Stimulated activated CD4-positive, alpha-beta T cell treated with anti-CD3 and anti-CD28 coated beads, TNF-alpha, amount 100 ng/mL, for 1 hour (primary cell): Measurements from ENCODE around the gene FAM111A.
"Not testable (repeated sequence)": the region's sequence is repeated elsewhere in the genome, so short reads cannot be mapped to it uniquely, and the experiment has no call there.

ENCODE experiments used
- DNase-seq, 3 donors: peaks; one replicate each; pipeline ENCODE4 v3.0.0-alpha.2; 2020; ENCODE audit warnings: low read depth in 3 of 3, low spot score in 1 of 3

FAM111A gene

GRCh38 chr11:59142530-59143507 lies at the start of gene FAM111A:
FAM111A (plus strand) TSS chr11:59142856; CDS start chr11:59148873, 6,017 bp downstream.
- DNase-seq, result peak; percentile 52 to 57 (median 56)

- DNase-seq, result not testable (repeated sequence)
These were observed 49.1 kb upstream of the FAM111A start for GRCh38 chr11:59093576-59093975.

DNA sequence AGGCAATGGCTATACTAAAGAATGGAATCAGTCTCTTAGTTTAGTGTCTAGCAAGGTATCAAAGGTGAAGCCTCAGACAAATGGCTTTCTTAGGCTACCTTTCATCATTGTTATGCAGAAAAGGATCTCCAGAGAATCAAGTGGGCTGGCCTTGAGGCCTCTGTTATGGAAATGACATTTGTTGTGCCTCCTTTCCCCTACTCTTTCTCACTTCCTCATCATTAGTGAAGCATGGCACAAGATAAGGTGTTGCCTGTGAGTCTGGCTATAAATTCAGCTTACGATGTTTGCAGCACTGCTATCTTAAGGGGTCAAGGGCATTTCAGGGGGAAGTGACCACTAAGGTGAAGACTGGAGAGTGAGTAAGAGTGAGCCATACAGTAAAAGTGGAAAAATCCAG lies 47.4 kb upstream of the FAM111A start:
- DNase-seq, result not testable (repeated sequence)

DNA sequence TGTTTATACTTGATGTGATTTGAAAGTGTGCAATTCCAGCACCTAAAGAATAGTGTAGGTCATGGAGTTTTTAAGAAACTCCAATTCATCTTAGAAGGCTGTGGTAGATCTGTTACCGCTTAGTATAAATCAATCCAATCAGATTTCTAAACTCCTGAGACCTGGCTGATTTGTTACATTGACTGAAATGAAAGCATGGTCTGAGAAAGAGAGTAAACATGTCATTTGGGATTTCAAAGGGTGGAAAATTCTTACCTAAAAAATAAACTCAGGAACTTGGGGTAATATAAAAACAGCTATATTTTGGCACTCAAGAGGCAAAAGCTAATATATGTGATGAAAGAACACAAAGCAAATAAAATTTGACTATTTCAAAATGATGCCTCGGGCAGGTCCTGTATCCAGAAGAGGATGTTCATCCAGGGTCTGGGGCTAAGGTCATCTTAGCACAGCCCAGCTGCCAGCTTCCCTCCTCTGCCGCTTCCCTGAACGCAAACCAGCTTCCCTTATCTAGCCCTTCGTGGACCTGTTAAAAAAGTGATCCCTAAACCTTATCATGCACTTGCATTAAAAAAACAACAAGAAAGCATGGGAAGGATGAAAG lies 46.6 kb upstream of the FAM111A start:
- not testable (repeated sequence) for DNase-seq

DNA sequence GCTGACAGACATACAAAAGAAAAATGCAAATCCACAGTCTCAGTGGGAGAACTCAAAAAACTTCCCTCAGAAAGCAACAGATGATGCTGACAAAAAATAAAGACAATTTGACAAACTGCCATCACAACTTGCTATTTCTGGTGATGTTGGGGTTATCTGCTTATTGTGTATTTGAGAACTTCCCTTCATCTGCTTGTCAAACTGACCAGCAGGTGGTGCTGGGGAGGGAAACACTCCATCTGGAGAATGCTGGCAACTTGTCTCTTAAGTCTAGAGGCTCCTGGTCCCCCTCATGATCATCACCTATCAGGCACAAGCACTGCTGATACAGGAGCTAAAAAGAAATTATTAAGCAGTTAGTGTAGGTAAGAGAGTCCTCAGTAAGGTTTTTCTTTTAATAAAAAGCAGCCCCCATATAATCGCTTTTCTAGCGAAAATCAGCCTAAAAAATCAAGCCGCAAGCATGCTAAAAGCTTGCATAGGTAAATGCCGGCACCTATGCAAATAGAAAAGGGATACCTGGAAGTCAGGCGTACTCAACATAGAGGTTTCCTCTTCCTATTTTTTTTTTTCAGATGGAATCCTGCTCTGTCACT lies 45.4 kb upstream of the FAM111A start:
- peak in 2 of 3 donors; percentile 18 to 38 for DNase-seq

DNA sequence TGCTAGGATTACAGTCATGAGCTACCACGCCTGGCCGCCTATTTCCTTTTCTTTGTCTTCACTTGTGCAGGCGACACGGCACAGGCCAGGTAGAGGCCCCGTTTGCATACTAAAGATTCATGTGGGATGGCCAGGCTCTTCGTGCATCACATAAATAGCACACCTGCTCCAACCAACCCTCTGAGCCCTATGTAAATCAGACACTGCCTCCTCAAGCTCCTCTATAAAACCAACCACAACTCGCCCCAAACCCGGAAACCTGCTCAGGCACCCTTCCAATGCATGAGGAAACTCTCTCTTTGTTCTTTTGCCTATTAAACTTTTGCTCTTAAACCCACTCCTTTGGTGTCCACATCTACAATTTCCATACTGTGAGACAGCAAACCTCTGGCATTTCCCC lies 44.7 kb upstream of the FAM111A start:
- DNase-seq, result not testable (repeated sequence)

GRCh38 chr11:59102259-59102765 lies 40.3 kb upstream of the FAM111A start:
- peak in 2 of 3 donors; percentile 19 to 26 for DNase-seq

DNA sequence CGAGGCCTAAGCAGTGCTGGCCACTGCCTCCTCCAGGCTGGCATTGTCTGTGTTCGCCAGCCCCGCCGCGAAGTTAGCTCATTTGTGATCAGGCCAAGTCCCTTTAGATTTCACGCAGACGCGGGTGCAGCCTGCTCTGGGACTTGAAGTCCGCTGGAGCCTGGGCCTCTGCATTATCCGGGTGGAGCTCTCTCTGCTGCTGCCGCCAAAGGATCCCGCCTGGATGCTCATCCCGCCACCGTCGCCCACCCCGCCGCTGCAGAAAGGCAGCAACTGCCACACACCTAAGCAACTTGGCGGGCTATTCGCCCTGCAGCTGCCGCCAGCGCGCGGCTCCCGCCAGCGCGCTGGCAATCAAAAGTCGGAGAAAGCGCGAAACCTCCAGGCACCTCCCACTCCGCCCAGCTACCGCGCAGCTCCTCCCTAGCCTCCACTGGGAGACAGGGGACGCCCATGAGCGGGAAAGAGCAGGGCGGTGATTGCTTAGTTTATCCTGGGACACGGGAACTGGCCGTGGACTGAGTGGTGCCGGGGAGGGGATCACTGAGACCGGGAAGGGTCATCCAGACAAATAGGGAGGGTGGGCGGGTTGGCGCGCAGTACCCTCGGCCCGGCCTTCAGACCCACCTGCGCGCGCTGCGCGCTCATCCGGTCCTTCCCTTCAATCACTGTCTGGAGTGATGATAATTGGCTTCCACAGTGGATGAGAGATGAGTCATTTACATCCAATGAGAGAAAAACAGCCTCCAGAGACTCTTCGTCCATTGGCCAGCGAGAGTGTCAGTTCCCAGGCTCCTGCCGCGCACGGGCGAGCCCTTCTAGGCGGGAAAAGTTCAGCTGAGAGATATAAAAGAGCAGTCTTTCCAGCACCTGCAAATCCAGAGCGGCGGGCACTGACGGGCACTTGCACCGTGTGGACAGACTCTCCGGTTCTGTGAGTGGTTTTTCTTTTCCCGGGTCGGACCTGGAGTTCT lies 36.0 kb upstream of the FAM111A start, which contains the start of gene FAM111B:
TSS of gene FAM111B (plus strand) at position 875 of the 974 bp plus-strand sequence. CDS start 2,389 bp downstream, outside the sequence.
- DNase-seq, result peak in 2 of 3 donors; percentile 6 to 18

GRCh38 chr11:59107721-59108120 lies 34.9 kb upstream of the FAM111A start:
- not testable (repeated sequence) for DNase-seq

- DNase-seq, result no peak
These were observed 30.2 kb upstream of the FAM111A start for GRCh38 chr11:59112494-59112893.

DNA sequence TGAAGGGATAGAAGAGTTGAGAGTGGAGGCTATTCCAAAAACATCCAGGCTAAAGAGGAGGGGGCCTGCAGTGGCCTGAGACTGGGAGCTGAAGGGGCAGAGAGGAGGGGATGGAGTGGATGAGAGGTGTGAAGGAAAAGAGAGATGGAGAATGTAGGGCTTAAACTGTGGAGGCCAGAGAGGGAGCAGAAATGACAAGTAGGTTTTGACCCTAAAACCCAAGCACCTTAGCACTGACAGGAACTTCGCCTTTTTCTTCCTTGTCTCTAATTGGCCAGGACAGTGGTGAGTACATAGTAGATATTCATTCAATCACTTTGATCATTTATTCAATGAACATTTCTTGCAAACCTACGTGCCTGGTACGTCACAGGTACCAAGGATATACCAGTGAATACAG lies 28.3 kb upstream of the FAM111A start:
- no peak for DNase-seq

- DNase-seq, result no peak
These were observed 27.1 kb upstream of the FAM111A start for GRCh38 chr11:59115553-59115952.

- no peak for DNase-seq
These were observed 24.9 kb upstream of the FAM111A start for GRCh38 chr11:59117774-59118173.

DNA sequence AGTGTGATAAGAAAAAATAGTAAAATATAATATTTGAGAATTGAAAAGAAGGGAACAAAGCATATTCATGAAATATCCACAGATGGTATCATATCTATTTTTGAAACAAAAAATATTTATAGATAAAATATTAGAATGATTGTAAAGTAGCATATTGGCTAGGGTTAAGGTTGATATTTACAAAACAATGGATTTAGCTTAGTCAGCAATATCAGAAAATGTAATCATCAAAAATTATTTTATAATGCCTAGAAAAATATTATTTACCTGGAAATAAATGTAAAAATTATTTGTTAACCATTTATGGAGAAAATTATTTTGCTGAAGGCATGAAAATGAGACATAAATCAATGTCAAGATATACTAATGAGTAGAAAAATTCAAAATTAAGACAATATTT lies 22.8 kb upstream of the FAM111A start:
- no peak for DNase-seq

GRCh38 chr11:59135648-59136461 lies 6.8 kb upstream of the FAM111A start:
- DNase-seq, result peak; percentile 64 to 92 (median 76)

DNA sequence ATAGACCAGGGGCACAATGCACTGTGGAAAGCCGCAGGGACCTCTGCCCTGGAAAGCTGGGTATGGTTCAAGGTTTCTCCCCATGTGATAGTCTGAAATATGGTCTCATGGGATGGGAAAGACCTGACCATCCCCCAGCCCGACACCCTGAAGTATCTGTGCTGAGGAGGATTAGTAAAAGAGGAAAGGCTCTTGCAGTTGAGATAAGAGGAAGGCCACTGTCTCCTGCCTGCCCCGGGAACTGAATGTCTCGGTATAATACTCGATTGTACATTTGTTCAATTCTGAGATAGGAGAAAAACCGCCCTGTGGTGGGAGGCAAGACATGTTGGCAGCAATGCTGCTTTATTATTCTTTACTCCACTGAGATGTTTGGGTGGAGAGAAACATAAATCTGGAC lies 6.1 kb upstream of the FAM111A start:
- not testable (repeated sequence) for DNase-seq

- DNase-seq, result no peak
These were observed 5.5 kb upstream of the FAM111A start for GRCh38 chr11:59137190-59137589.

- no peak for DNase-seq
These were observed 4.0 kb upstream of the FAM111A start for GRCh38 chr11:59138643-59139042.

DNA sequence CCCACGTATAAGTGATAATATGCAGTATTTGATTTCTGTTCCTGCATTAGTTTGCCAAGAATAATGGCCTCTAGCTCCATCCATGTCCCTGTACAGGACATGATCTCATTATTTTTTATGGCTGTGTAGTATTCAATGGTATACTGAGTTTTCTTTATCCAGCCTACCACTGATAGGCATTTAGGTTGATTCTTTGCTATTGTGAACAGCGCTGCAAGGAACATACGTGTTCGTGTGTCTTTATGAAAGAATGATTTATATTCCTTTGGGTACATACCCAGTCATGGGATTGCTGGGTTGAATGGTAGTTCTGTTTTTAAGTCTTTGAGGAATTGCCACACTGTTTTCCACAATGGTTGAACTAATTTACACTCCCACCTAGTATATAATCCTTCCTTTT lies 1.5 kb upstream of the FAM111A start:
- DNase-seq, result no peak
